Mesothelial cell of epicardium (in vitro differentiated cells): ENCODE results near the gene TDRD3. TPM values are rescaled to one million over a fixed set of nuclear protein-coding genes. Genes with fewer than 3 reads are reported as not detected.
A peak's percentile ranks its signal among the peaks of the same experiment; 100 is the strongest.

Experiments
- DNase-seq, 2 experiments: peaks; one replicate each; pipeline ENCODE4 v3.0.0; 2021; ENCODE audit warnings: low spot score in 2 of 2; ENCODE audit not compliant: unreplicated experiment in 2 of 2
- H3K27ac Mint-ChIP-seq: 2 replicates; pipeline ENCODE4 v1.8.0; 2021; ENCODE audit warnings: mixed read lengths
- H3K27me3 Mint-ChIP-seq: 2 replicates; pipeline ENCODE4 v1.8.0; 2021; ENCODE audit warnings: low read depth, mixed read lengths
- H3K36me3 Mint-ChIP-seq: 2 replicates; pipeline ENCODE4 v1.8.0; 2021; ENCODE audit warnings: mixed read lengths
- H3K4me1 Mint-ChIP-seq: 2 replicates; pipeline ENCODE4 v1.8.0; 2021; ENCODE audit warnings: mixed read lengths
- H3K4me3 Mint-ChIP-seq: 2 replicates; pipeline ENCODE4 v1.8.0; 2021; ENCODE audit warnings: mild to moderate bottlenecking, moderate library complexity, mixed read lengths
- H3K9me3 Mint-ChIP-seq: 2 replicates; pipeline ENCODE4 v1.8.0; 2021; ENCODE audit warnings: mixed read lengths
- CTCF ChIP-seq: fragments of 200-600 bp; sonication (generic); IDR thresholded peaks from one replicate; pipeline ENCODE4 v1.5.0; 2021; ENCODE audit warnings: antibody characterized with exemption; ENCODE audit not compliant: unreplicated experiment
- total RNA-seq: library from RNA; stranded (reverse); gene quantifications from 3 replicates; pipeline ENCODE4 v1.2.1, GENCODE V29; 2021

The TDRD3 gene
- total RNA-seq, 1 donor from 2014 or later, result 50.6 TPM

- Mint-ChIP-seq H3K4me1 (no peaks in the 10 kb centered on the region), H3K36me3 (peaks cover 18% of the 10 kb centered on the region), H3K9me3 (peaks cover 5% of the 10 kb centered on the region), H3K4me3 (no peak overlapping the region), H3K27me3 (no peaks in the 10 kb centered on the region), H3K27ac (peak overlapping the region; percentile 2)
- DNase-seq, result no peak
- no peak for TF ChIP-seq CTCF
Measured at GRCh38 chr13:60574735-60575134, 177.7 kb downstream of the TDRD3 start.

GRCh38 chr13:60575142-60575541, 178.1 kb downstream of the TDRD3 start:
- no peak for DNase-seq
- Mint-ChIP-seq H3K4me1 (no peaks in the 10 kb centered on the region), H3K9me3 (peaks cover under 1% of the 10 kb centered on the region), H3K36me3 (peaks cover 14% of the 10 kb centered on the region), H3K27ac (peak overlapping the region; percentile 2), H3K4me3 (no peak overlapping the region), H3K27me3 (no peaks in the 10 kb centered on the region)
- TF ChIP-seq CTCF, result no peak

- TF ChIP-seq CTCF, result no peak
- DNase-seq, result no peak
- peaks cover 9% of the 10 kb centered on the region for H3K36me3 Mint-ChIP-seq
- no peaks in the 10 kb centered on the region for H3K27me3 Mint-ChIP-seq
- no peak overlapping the region for H3K27ac Mint-ChIP-seq
- H3K4me3 Mint-ChIP-seq, result no peak overlapping the region
- H3K9me3 Mint-ChIP-seq, result no peaks in the 10 kb centered on the region
- H3K4me1 Mint-ChIP-seq, result no peaks in the 10 kb centered on the region
Measured at GRCh38 chr13:60577761-60578160, 180.7 kb downstream of the TDRD3 start.

- H3K4me1 Mint-ChIP-seq, result peaks cover 13% of the 10 kb centered on the region
- no peak overlapping the region for H3K27ac Mint-ChIP-seq
- no peak for DNase-seq
- peaks cover 13% of the 10 kb centered on the region for H3K9me3 Mint-ChIP-seq
- TF ChIP-seq CTCF, result no peak
- no peaks in the 10 kb centered on the region for H3K27me3 Mint-ChIP-seq
- no peak overlapping the region for H3K4me3 Mint-ChIP-seq
- H3K36me3 Mint-ChIP-seq, result no peaks in the 10 kb centered on the region
Measured at GRCh38 chr13:60583196-60583888, 186.3 kb downstream of the TDRD3 start.

- no peaks in the 10 kb centered on the region for H3K36me3 Mint-ChIP-seq
- no peak for DNase-seq
- peak overlapping the region; percentile 57 for H3K4me3 Mint-ChIP-seq
- H3K4me1 Mint-ChIP-seq, result peaks cover 13% of the 10 kb centered on the region
- no peaks in the 10 kb centered on the region for H3K27me3 Mint-ChIP-seq
- peaks cover 13% of the 10 kb centered on the region for H3K9me3 Mint-ChIP-seq
- TF ChIP-seq CTCF, result no peak
- H3K27ac Mint-ChIP-seq, result peak overlapping the region; percentile 45
Measured at GRCh38 chr13:60583911-60584753, 187.1 kb downstream of the TDRD3 start.
